NCI-H2081 treated with DMSO at 0.1 percent for 48 hours (cell line): ENCODE measurements around the gene CGB8.
"Not testable (repeated sequence)": the region's sequence is repeated elsewhere in the genome, so short reads cannot be mapped to it uniquely, and the experiment has no call there.

Experiments used
- DNase-seq: peaks from one replicate; lab custom pipeline; 2025; lab: John Stamatoyannopoulos, UW

CGB8 gene

GRCh38 chr19:49049011-49049410 lies at the start of gene CGB8:
TSS of gene CGB8 (minus strand) at chr19:49049111. CDS start at chr19:49048739, 372 bp downstream.
- not testable (repeated sequence) for DNase-seq

DNA sequence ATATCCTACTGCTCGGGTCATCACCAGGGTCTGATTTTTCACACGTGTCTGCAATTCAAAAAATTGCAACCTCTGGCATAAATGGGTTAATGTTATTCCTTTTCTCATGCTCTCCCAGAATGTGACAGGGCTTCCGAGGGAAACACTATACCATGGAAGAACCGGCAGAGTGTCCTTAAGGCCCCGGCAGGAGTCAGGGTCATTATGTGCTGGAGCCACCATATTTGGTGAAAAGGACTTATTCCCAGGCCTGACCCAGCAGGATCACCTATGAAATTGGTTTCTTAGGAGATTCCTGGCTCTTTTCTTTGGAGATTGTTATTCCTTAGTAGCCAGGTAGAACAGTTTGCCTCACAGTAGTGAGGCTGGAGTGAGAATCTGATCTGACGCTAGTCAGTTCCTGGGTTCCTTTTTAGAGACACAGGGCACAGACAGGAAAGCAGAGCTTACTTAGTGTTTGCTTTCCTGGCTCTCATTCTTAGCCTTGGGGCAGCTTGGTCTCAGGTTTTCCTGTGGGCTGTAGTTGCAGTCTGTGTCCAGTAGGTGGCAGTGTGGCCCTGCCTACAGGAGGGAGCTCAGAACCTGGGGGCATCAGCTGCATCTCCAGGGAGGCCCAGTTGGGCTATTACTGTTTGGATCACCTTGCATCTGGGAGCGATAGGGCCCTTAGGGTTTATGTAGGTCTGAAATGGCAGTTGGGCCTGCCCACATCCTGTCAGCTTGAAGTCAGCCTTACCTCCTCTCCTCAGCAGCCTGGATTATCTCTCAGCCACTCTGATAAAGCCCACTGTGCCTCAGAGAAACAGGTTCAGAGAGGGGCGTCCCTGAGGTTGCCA lies 48.8 kb upstream of the CGB8 start:
- peak; percentile 42 for DNase-seq

- DNase-seq, result no peak
Measured at GRCh38 chr19:49094505-49095482, 45.9 kb upstream of the CGB8 start.

DNA sequence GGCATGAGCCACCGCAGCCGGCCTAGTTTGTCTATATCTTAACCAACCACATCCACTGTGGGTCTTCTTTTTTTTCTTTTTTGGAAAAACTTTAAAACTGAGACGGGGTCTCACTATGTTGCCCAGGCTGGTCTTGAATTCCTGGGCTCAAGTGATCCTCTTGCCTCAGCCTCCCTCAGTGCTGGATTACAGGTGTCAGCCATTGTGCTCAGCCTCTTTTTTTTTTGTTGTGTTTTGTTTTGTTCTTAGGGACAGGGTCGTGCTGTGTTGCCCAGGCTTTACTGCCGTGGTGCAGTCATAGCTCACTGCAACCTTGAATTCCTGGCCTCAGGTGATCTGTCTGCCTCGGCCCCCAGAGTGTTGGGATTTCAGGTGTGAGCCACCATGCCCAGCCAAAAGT lies 43.8 kb upstream of the CGB8 start:
- no peak for DNase-seq

DNA sequence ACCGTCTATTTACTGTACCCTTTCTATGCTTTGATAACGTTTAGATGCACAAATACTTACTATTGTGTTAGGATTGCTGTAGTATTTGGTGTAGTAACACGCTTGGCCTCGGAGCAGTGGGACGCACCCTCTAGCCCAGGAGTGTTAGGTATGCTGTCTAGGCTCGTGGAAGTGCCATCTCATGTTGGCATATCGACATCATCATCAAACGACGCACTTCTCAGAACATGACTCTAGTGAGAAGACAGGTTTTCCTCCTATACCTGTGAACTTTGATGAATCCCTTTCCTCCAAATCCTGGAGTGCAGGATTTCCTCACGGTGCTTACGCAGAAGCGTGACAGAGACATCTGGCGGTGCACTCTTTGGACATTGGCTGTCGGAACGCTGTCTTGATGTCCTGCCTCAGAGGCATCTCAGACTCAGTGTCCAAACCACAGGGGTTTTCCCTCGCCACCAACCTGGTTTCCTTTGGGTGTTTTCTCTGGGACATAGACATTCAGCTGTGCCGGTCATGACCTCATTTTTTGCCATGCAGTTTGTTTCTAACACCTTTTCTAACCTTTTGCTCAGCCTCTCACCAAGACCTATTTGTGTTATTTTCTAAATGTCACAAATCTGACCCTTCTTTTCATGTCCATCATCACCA lies 42.6 kb upstream of the CGB8 start:
- DNase-seq, result no peak

GRCh38 chr19:49086296-49086695 lies 37.4 kb upstream of the CGB8 start:
- no peak for DNase-seq

GRCh38 chr19:49085868-49086232 lies 36.9 kb upstream of the CGB8 start:
- no peak for DNase-seq

DNA sequence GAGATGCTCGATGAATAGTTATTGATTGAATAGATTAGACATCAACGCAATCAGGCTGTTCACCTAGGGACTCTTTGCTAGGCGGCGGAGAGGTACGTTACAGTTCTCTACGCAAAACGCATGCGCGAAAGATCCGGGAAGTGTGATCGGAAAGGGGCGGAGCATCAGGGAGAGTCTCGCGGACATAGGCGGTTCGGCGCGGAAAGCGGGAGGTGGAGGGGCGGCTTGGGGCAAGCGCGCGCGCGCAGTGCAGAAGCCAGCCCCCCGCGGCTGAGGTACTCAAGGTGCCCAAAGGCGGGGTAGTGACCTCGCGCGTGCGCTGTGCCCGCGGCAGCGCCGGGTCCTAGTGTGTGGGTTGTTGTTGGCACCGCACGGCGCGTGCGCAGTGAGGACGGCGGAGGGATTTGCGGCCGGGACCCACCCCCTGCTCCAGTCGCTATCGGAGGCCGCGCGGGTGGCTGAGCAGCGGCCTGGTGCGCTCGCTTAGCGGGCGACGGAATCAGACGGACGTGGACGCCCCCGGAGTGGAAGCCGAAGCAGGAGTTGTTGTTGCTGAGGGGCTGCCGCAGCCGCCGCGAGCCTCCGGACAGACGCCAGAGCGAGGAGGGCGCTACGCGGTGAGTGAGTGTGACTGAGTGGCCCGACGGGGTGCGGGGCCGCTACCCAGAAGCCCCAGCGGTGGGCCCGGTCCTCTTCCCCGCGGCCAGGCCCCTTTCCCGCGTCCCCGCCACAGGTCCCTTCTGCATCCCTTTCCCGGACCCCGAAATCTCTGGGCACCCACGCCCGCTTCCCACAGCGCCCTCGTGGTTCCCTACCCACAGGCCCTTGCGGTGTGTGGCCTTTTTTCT lies 36.3 kb upstream of the CGB8 start, which contains the start of gene SNRNP70:
TSS of gene SNRNP70 (plus strand) at position 432 of the 848 bp plus-strand sequence. CDS start 964 bp downstream, outside the sequence.
- peak; percentile 95 for DNase-seq

DNA sequence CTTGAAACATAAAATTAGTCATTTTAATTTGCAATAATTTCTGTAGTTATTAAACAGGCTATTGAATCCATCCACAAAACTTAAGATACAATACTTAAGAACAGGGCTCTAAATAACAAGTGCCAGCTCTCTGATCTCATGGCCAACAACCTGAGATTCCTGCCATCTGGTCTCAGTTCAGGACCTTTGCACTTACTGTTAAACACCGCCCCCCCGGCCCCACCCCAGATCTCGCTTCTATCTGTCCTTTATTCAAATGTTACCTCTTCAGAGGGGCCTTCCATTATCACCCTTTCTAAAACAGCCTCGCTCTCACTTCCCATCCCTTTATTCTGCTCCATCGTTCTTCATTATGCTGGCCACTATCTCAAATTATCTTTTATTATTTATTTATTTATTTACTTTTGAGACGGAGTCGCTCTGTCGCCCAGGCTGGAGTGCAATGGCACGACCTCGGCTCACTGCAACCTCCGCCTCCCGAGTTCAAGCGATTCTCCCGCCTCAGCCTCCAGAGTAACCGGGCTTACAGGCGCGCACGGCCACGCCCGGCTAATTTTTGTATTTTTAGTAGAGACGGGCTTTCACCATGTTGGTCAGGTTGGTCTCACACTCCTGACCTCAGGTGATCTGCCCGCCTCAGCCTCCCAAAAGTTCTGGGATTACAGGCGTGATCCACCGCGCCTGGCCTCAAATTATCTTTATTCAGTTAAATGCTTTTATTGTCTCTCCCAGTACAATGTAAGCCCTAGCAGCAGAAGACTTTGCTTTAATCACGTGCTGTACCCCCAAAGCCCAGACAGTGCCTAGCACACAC lies 35.5 kb upstream of the CGB8 start:
- no peak for DNase-seq

DNA sequence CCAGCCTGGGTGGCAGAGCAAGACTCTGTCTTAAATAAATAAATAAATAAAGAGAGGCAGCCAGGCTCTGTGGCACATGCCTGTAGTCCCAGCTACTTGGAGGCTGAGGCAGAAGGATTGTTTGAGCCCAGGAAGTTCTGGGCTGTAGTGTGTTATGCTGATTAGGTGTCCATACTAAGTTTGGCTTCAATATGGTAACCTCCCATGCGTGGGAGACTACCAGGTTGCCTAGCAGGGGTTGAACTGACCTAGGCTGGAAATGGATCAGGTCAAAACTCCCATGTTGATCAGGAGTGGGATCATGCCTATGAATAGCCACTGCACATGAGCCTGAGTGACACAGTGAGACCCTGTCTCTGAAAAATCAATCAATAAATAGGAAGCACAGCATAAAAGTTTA lies 32.4 kb upstream of the CGB8 start:
- DNase-seq, result no peak

DNA sequence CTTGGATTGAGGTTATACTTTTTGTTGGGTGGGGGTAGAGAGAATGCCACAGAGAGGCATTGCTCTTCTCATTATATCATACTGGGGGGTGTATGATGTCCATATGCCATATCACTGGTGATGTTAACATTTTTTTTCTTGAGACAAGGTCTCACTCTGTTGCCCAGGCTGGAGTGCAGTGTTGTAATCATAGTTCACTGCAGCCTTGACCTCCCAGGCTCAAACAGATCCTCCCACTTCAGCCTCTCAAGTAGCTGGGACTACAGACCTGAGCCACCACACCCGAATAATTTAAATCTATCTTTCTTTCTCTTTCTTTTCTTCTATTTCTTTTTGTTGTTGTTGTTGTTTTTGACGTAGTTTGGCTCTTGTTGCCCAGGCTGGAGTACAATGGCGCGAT lies 31.5 kb upstream of the CGB8 start:
- DNase-seq, result no peak

DNA sequence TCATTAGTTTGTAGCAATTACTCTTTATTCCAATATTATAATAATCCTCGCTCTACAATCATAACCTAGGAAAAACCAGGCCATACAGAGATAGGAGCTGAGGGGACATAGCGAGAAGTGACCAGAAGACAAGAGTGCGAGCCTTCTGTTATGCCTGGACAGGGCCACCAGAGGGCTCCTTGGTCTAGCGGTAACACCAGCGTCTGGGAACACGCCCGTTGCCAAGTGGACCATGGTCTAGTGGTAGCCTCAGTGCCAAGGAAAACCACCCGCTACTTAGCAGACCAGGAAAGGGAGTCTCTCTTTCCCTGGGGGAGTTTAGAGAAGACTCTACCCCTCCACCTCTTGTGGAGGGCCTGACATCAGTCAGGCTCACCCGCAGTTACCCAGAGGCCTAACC lies 26.0 kb upstream of the CGB8 start:
- DNase-seq, result not testable (repeated sequence)

DNA sequence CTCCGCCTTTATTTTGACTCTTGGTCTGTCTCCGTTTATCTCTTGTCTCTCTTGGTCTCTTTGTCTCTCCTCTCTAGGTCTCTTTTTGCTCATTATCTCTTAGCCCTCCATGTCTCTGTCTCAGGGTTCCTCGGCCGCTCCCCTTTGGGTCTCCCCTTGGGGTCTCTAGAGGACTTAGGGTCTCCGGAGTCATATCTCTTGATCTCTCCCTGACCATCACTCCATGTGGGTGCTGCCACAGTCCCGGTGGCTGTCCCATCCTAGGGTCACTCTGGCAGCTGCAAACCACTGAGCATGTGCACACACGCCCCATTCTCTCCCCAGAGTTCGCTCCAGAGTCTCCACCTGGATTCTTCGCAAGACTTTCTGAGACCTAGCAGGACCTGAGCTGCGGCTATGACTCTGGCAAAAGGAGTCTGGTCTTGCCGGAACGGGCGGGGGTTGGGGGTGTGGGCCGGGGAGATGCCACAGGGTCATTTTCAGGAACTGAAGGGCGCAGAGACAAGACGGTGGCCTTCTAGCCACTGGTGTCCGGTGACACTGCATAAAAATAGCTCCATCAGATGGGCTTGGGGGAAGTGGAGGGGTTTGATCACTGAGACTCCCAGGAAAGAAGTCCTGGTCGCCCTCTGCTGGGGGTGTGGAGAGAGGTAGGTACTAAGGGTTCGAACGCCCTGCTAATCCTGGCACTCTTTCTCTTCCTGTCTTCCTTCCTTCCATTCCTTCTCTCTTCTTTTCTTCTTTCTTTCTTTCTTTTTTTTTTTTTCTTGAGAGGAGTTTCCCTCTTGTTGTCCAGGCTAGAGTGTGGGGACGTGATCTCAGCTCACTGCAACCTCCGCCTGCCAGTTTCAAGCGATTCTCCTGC lies 24.8 kb upstream of the CGB8 start:
- DNase-seq, result no peak

- DNase-seq, result no peak
Measured at GRCh38 chr19:49071860-49072547, 23.1 kb upstream of the CGB8 start.

- no peak for DNase-seq
Measured at GRCh38 chr19:49070416-49070815, 21.5 kb upstream of the CGB8 start.

- no peak for DNase-seq
Measured at GRCh38 chr19:49069026-49069425, 20.1 kb upstream of the CGB8 start.

DNA sequence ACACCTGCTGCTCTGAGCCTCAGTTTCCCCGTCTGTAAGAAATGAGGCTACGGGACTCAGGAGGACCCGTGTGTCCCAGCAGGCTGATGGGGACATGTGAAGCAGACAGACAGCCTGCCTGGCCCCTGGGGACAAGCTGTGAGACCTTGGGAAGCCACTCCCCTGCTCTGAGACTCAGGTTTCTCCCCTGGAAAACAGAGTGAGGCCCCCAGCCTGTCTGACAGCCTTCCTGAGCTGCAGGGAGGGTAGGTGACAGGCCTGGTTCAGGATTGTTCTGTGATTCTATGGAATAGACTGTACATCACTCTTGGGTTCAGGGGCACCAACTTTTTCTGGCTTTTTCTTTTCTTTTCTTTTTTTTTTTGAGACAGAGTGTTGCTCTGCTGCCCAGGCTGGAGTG lies 18.6 kb upstream of the CGB8 start:
- no peak for DNase-seq

GRCh38 chr19:49065905-49066512 lies 17.1 kb upstream of the CGB8 start:
- no peak for DNase-seq
